Esophagus squamous epithelium (tissue), 4 donors: ENCODE measurements around the gene FKBP8.

Experiments
- POLR2A ChIP-seq, 4 donors: fragments of 450-650 bp; IDR thresholded peaks; one replicate each; pipeline ENCODE4 v1.6.1; 2017; ENCODE audit warnings: antibody characterized with exemption in 4 of 4, mild to moderate bottlenecking in 4 of 4, moderate library complexity in 3 of 4
- TF ChIP-seq, protein P1 (sequence below), 6 experiments: fragments of 450-650 bp in 4 of 6; fragments of 200-600 bp in 2 of 6; sonication (generic) in 2 of 6; IDR thresholded peaks; one replicate each; pipeline ENCODE4 v1.5.1; 2016 to 2019; ENCODE audit warnings: antibody characterized with exemption in 6 of 6, mild to moderate bottlenecking in 4 of 6, moderate library complexity in 4 of 6

DNA sequence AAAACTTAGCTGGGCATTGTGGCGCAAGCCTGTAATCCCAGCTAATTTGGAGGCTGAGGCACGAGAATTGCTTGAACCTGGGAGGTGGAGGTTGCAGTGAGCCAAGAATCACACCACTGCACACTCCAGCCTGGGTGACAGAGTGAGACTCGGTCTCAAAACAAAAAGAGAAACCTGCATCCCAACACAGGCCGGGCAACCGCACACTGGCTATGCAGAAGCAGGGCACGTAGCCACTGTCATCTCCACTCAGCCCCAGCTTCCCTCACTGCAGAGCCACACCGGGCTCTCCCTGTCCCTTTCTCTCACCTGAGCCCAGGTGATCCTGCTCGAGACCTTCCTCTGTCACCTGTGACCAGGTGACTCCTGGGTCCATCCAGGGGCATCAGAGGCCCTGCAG, 33.2 kb downstream of the FKBP8 start:
- TF ChIP-seq, protein P1, sequence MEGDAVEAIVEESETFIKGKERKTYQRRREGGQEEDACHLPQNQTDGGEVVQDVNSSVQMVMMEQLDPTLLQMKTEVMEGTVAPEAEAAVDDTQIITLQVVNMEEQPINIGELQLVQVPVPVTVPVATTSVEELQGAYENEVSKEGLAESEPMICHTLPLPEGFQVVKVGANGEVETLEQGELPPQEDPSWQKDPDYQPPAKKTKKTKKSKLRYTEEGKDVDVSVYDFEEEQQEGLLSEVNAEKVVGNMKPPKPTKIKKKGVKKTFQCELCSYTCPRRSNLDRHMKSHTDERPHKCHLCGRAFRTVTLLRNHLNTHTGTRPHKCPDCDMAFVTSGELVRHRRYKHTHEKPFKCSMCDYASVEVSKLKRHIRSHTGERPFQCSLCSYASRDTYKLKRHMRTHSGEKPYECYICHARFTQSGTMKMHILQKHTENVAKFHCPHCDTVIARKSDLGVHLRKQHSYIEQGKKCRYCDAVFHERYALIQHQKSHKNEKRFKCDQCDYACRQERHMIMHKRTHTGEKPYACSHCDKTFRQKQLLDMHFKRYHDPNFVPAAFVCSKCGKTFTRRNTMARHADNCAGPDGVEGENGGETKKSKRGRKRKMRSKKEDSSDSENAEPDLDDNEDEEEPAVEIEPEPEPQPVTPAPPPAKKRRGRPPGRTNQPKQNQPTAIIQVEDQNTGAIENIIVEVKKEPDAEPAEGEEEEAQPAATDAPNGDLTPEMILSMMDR (IDR thresholded peaks at IDR 0.05): no peak
- no peak for TF ChIP-seq POLR2A (IDR thresholded peaks at IDR 0.05)
